ENCODE data around the gene DLG2. TPM values are rescaled to one million over a fixed set of nuclear protein-coding genes. Genes with fewer than 3 reads are reported as not detected.
"Not testable (repeated sequence)": the region's sequence is repeated elsewhere in the genome, so short reads cannot be mapped to it uniquely, and the experiment has no call there.

The DLG2 gene
- total RNA-seq, 1 donor from 2014 or later: 2.4 TPM

- Mint-ChIP-seq H3K4me1 (ENCODE audit: low read depth) (peaks cover 19% of the 10 kb centered on the region), H3K27me3 (no peaks in the 10 kb centered on the region), H3K9me3 (ENCODE audit: low read depth) (peaks cover 3% of the 10 kb centered on the region), H3K4me3 (ENCODE audit: low read depth) (no peak overlapping the region), H3K36me3 (ENCODE audit: insufficient read depth) (no peaks in the 10 kb centered on the region), H3K27ac (no peak overlapping the region)
- TF ChIP-seq CTCF (IDR thresholded peaks at IDR 0.05; ENCODE audit: unreplicated experiment): no peak
- DNase-seq (ENCODE audit: low spot score, unreplicated experiment): no peak
Observed at GRCh38 chr11:83608571-83608970, 2018.6 kb downstream of the DLG2 start.

GRCh38 chr11:83601914-83602527 is 2025.1 kb downstream of the DLG2 start:
- H3K27me3 Mint-ChIP-seq: peaks cover 3% of the 10 kb centered on the region
- DNase-seq (ENCODE audit: low spot score, unreplicated experiment): no peak

GRCh38 chr11:83601201-83601913 is 2025.8 kb downstream of the DLG2 start:
- DNase-seq (ENCODE audit: low spot score, unreplicated experiment): no peak
- H3K36me3 Mint-ChIP-seq (ENCODE audit: insufficient read depth): no peaks in the 10 kb centered on the region
- TF ChIP-seq CTCF (IDR thresholded peaks at IDR 0.05; ENCODE audit: unreplicated experiment): no peak
- H3K4me3 Mint-ChIP-seq (ENCODE audit: low read depth): no peak overlapping the region
- no peaks in the 10 kb centered on the region for H3K4me1 Mint-ChIP-seq (ENCODE audit: low read depth)
- no peak overlapping the region for H3K27ac Mint-ChIP-seq
- peaks cover 3% of the 10 kb centered on the region for H3K9me3 Mint-ChIP-seq (ENCODE audit: low read depth)
- H3K27me3 Mint-ChIP-seq: peaks cover 3% of the 10 kb centered on the region

More at GRCh38 chr11:83601914-83602527, 2025.1 kb downstream of the DLG2 start:
- Mint-ChIP-seq H3K27ac (no peak overlapping the region), H3K9me3 (ENCODE audit: low read depth) (peaks cover 3% of the 10 kb centered on the region), H3K36me3 (ENCODE audit: insufficient read depth) (no peaks in the 10 kb centered on the region), H3K4me3 (ENCODE audit: low read depth) (no peak overlapping the region), H3K4me1 (ENCODE audit: low read depth) (no peaks in the 10 kb centered on the region)
- TF ChIP-seq CTCF (IDR thresholded peaks at IDR 0.05; ENCODE audit: unreplicated experiment): no peak

GRCh38 chr11:83600661-83601060 is 2026.5 kb downstream of the DLG2 start:
- no peak overlapping the region for H3K4me3 Mint-ChIP-seq (ENCODE audit: low read depth)
- no peaks in the 10 kb centered on the region for H3K4me1 Mint-ChIP-seq (ENCODE audit: low read depth)
- no peak overlapping the region for H3K27ac Mint-ChIP-seq
- peaks cover 3% of the 10 kb centered on the region for H3K27me3 Mint-ChIP-seq
- peaks cover 3% of the 10 kb centered on the region for H3K9me3 Mint-ChIP-seq (ENCODE audit: low read depth)
- no peak for DNase-seq (ENCODE audit: low spot score, unreplicated experiment)
- no peak for TF ChIP-seq CTCF (IDR thresholded peaks at IDR 0.05; ENCODE audit: unreplicated experiment)
- H3K36me3 Mint-ChIP-seq (ENCODE audit: insufficient read depth): no peaks in the 10 kb centered on the region

- Mint-ChIP-seq H3K27ac (no peak overlapping the region), H3K27me3 (peaks cover 3% of the 10 kb centered on the region), H3K36me3 (ENCODE audit: insufficient read depth) (no peaks in the 10 kb centered on the region), H3K4me1 (ENCODE audit: low read depth) (no peaks in the 10 kb centered on the region), H3K4me3 (ENCODE audit: low read depth) (no peak overlapping the region), H3K9me3 (ENCODE audit: low read depth) (no peaks in the 10 kb centered on the region)
- DNase-seq (ENCODE audit: low spot score, unreplicated experiment): no peak
- no peak for TF ChIP-seq CTCF (IDR thresholded peaks at IDR 0.05; ENCODE audit: unreplicated experiment)
Observed at GRCh38 chr11:83599066-83599465, 2028.1 kb downstream of the DLG2 start.

GRCh38 chr11:83587797-83588196 is 2039.3 kb downstream of the DLG2 start:
- not testable (repeated sequence) for H3K4me1 Mint-ChIP-seq (ENCODE audit: low read depth); H3K27me3 Mint-ChIP-seq; H3K27ac Mint-ChIP-seq; H3K9me3 Mint-ChIP-seq (ENCODE audit: low read depth); DNase-seq (ENCODE audit: low spot score, unreplicated experiment); H3K36me3 Mint-ChIP-seq (ENCODE audit: insufficient read depth)
- H3K4me3 Mint-ChIP-seq (ENCODE audit: low read depth): peak overlapping the region; percentile 42
